OCI-LY3 (cell line): Measurements from ENCODE around the gene TANC1.

Experiments
- EZH2phosphoT487 ChIP-seq: fragments of 200-600 bp; shearing (Covaris generic); IDR thresholded peaks from 2 replicates; pipeline ENCODE4 v1.6.1; 2018; ENCODE audit warnings: antibody characterized with exemption, mixed run types, low read depth
- TF ChIP-seq, protein P1 (sequence below): fragments of 200-600, 300-600 bp; sonication (generic); IDR thresholded peaks from 2 replicates; pipeline ENCODE4 v1.5.1; 2014; ENCODE audit warnings: antibody characterized with exemption, low read length, low read depth

DNA sequence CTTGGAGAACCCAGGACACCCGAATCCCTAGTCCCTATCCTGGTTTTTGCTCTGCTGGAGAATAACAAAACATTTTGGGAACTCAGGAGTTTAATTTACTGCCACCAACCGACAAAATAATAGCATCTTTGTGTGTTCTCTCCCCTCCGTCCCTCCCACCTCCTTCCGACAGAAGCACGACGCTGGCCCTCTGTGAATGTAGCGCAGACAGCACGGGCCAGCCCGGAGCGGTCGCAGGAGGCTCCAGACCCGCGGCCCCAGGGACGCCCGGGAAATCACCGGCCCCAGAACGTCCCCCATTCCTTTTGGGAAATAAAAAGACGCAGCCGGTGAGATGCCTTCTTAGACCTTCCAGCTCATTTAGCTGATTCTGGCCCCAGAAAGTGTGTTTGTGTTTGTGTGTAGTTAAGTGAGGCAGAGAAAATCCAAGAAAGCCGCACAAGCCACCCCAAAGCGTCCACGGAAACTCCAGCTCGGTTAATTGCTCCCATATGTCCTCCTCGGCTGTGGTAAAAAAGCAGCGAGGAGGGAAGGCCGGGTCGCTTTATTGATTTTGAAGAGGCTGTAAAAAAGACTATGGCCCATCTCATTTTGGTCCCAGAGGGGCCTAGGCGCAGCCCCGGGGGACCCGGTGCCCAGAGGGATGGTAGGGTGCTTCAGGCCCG is 577 bp upstream of the TANC1 start:
- TF ChIP-seq, protein P1, sequence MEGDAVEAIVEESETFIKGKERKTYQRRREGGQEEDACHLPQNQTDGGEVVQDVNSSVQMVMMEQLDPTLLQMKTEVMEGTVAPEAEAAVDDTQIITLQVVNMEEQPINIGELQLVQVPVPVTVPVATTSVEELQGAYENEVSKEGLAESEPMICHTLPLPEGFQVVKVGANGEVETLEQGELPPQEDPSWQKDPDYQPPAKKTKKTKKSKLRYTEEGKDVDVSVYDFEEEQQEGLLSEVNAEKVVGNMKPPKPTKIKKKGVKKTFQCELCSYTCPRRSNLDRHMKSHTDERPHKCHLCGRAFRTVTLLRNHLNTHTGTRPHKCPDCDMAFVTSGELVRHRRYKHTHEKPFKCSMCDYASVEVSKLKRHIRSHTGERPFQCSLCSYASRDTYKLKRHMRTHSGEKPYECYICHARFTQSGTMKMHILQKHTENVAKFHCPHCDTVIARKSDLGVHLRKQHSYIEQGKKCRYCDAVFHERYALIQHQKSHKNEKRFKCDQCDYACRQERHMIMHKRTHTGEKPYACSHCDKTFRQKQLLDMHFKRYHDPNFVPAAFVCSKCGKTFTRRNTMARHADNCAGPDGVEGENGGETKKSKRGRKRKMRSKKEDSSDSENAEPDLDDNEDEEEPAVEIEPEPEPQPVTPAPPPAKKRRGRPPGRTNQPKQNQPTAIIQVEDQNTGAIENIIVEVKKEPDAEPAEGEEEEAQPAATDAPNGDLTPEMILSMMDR = no peak
- no peak for TF ChIP-seq EZH2phosphoT487
